ENCODE measurements around the gene FCGR2B. TPM values are rescaled to one million over a fixed set of nuclear protein-coding genes. Genes with fewer than 3 reads are reported as not detected.
"Not testable (repeated sequence)": the region's sequence is repeated elsewhere in the genome, so short reads cannot be mapped to it uniquely, and the experiment has no call there.

The FCGR2B gene
- total RNA-seq, 1 experiment from 2014 or later = not detected

- H2BK120ac ChIP-seq (ENCODE audit: low read depth, low read length, poor library complexity, severe bottlenecking); H3K9me3 Mint-ChIP-seq; H4K91ac ChIP-seq (ENCODE audit: insufficient read length, low read depth, low read length); DNase-seq; H2BK20ac ChIP-seq (ENCODE audit: low read depth, low read length, poor library complexity, severe bottlenecking); H2BK15ac ChIP-seq (ENCODE audit: low read depth, low read length); H3K4ac ChIP-seq (ENCODE audit: low read depth, low read length); H3K79me2 ChIP-seq (ENCODE audit: insufficient read depth, low read length); H3K4me1 Mint-ChIP-seq; H3K27ac ChIP-seq (ENCODE audit: insufficient read length, low read depth, low read length); H2BK5ac ChIP-seq (ENCODE audit: insufficient read length, low read length); H3K18ac ChIP-seq (ENCODE audit: insufficient read length, low read depth, low read length); H3K4me3 Mint-ChIP-seq; H3K23me2 ChIP-seq (ENCODE audit: insufficient read length, low read depth, low read length, poor library complexity, severe bottlenecking); H3K9ac ChIP-seq (ENCODE audit: extremely low read depth, insufficient read length, low read length); H2AFZ ChIP-seq (ENCODE audit: low read length); H3K9me3 ChIP-seq (ENCODE audit: control insufficient read depth, low read depth, low read length); H2AK5ac ChIP-seq (ENCODE audit: insufficient read length, low read length); H4K20me1 ChIP-seq (ENCODE audit: control insufficient read depth, insufficient read depth, insufficient read length); H2BK12ac ChIP-seq (ENCODE audit: insufficient read length, low read depth, low read length); H3K27me3 ChIP-seq (ENCODE audit: insufficient read depth, low read length); H3K36me3 Mint-ChIP-seq (ENCODE audit: insufficient read depth in 1 of 3, low read depth in 3 of 3); H4K8ac ChIP-seq (replicated peaks; ENCODE audit: insufficient read length, low read depth, low read length); H3K56ac ChIP-seq (ENCODE audit: insufficient read length, low read depth, low read length); H3K4me2 ChIP-seq (ENCODE audit: insufficient read depth, insufficient read length, low read length); H3K79me1 ChIP-seq (ENCODE audit: insufficient read depth, low read depth, low read length, poor library complexity, severe bottlenecking); H3T11ph ChIP-seq (ENCODE audit: low read length); H3K27me3 Mint-ChIP-seq (ENCODE audit: low read depth); H4K5ac ChIP-seq (ENCODE audit: insufficient read length, low read depth, low read length); H3K14ac ChIP-seq (ENCODE audit: insufficient read depth, low read length); H3K23ac ChIP-seq (ENCODE audit: insufficient read length, low read depth, low read length); H3K4me1 ChIP-seq (ENCODE audit: insufficient read depth, low read length); H3K27ac Mint-ChIP-seq: not testable (repeated sequence)
- no CpG with 5 or more reads among the region's 6 CpGs for WGBS (ENCODE audit: extremely low coverage, insufficient read length, low lambda C conversion rate)
These were observed 9.0 kb upstream of the FCGR2B start for GRCh38 chr1:161653971-161654370.

GRCh38 chr1:161658524-161658923 lies 4.4 kb upstream of the FCGR2B start:
- not testable (repeated sequence) for H3K56ac ChIP-seq (ENCODE audit: insufficient read length, low read depth, low read length); H3K23ac ChIP-seq (ENCODE audit: insufficient read length, low read depth, low read length); H3K27me3 Mint-ChIP-seq (ENCODE audit: low read depth); H4K8ac ChIP-seq (replicated peaks; ENCODE audit: insufficient read length, low read depth, low read length); H2BK5ac ChIP-seq (ENCODE audit: insufficient read length, low read length); H3K4me1 Mint-ChIP-seq; H3K79me1 ChIP-seq (ENCODE audit: insufficient read depth, low read depth, low read length, poor library complexity, severe bottlenecking); H4K20me1 ChIP-seq (ENCODE audit: control insufficient read depth, insufficient read depth, insufficient read length); H2AK5ac ChIP-seq (ENCODE audit: insufficient read length, low read length); H3K18ac ChIP-seq (ENCODE audit: insufficient read length, low read depth, low read length); H2AFZ ChIP-seq (ENCODE audit: low read length); H3K4ac ChIP-seq (ENCODE audit: low read depth, low read length); H2BK20ac ChIP-seq (ENCODE audit: low read depth, low read length, poor library complexity, severe bottlenecking); H3K4me3 Mint-ChIP-seq; H2BK12ac ChIP-seq (ENCODE audit: insufficient read length, low read depth, low read length); H4K91ac ChIP-seq (ENCODE audit: insufficient read length, low read depth, low read length); H3K9me3 Mint-ChIP-seq; H3K9ac ChIP-seq (ENCODE audit: extremely low read depth, insufficient read length, low read length); H2BK15ac ChIP-seq (ENCODE audit: low read depth, low read length); H3K27ac ChIP-seq (ENCODE audit: insufficient read length, low read depth, low read length); H3K79me2 ChIP-seq (ENCODE audit: insufficient read depth, low read length); H3K9me3 ChIP-seq (ENCODE audit: control insufficient read depth, low read depth, low read length); H3K14ac ChIP-seq (ENCODE audit: insufficient read depth, low read length); H3T11ph ChIP-seq (ENCODE audit: low read length); H3K27ac Mint-ChIP-seq; H3K27me3 ChIP-seq (ENCODE audit: insufficient read depth, low read length); DNase-seq; H3K36me3 Mint-ChIP-seq (ENCODE audit: insufficient read depth in 1 of 3, low read depth in 3 of 3); H3K4me1 ChIP-seq (ENCODE audit: insufficient read depth, low read length); H3K23me2 ChIP-seq (ENCODE audit: insufficient read length, low read depth, low read length, poor library complexity, severe bottlenecking); H3K4me2 ChIP-seq (ENCODE audit: insufficient read depth, insufficient read length, low read length); H2BK120ac ChIP-seq (ENCODE audit: low read depth, low read length, poor library complexity, severe bottlenecking); H4K5ac ChIP-seq (ENCODE audit: insufficient read length, low read depth, low read length)

Measured in H9 (cell line).